GM20431 (cell line): ENCODE results near the gene WRNIP1.

Source experiments
- in situ Hi-C: fragments of 300-500 bp; cut with MseI, MboI; formaldehyde crosslinking; loops from one replicate; pipeline ENCODE4 v1.15.0; 2020; ENCODE audit warnings: low sequenced_read_pairs; ENCODE audit not compliant: unreplicated experiment

The WRNIP1 gene

DNA sequence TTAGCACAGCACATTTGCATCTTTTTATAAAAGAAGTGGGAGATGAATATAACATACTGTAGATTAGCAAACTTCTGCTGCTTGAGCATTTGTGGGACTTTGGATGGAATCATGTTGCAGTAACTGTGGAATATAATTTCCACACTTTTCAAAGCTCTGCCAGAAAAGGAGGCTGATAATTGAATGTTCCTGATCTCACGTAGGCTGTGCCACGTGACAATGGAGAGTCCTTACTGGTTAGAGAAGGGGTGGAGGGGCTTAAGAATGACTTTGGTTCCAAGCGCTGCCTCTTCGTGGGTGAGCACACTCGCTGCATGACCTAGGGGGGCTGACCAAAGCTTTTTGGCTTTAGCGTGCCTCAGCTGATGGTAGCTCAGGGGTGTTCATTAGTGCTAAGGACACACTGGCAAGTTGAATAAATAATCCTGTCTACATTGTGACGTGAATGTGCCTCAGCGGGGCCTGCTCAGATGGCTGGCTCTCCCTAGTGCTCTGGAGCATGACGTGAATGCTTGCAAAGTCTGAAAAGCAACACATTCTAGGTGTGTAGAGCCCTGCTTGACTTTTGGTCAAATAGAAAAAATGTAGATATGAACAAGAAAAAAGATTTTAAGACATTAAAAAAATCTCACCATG, 15.0 kb downstream of the WRNIP1 start:
- in situ Hi-C loops, result no loop called here

GRCh38 chr6:2781685-2782355, 16.6 kb downstream of the WRNIP1 start:
- in situ Hi-C loops, result no loop called here

- in situ Hi-C loops, result no loop called here
Observed at GRCh38 chr6:2782356-2782708, 17.1 kb downstream of the WRNIP1 start.

- in situ Hi-C loops, result no loop called here
Observed at GRCh38 chr6:2782825-2783187, 17.6 kb downstream of the WRNIP1 start.

DNA sequence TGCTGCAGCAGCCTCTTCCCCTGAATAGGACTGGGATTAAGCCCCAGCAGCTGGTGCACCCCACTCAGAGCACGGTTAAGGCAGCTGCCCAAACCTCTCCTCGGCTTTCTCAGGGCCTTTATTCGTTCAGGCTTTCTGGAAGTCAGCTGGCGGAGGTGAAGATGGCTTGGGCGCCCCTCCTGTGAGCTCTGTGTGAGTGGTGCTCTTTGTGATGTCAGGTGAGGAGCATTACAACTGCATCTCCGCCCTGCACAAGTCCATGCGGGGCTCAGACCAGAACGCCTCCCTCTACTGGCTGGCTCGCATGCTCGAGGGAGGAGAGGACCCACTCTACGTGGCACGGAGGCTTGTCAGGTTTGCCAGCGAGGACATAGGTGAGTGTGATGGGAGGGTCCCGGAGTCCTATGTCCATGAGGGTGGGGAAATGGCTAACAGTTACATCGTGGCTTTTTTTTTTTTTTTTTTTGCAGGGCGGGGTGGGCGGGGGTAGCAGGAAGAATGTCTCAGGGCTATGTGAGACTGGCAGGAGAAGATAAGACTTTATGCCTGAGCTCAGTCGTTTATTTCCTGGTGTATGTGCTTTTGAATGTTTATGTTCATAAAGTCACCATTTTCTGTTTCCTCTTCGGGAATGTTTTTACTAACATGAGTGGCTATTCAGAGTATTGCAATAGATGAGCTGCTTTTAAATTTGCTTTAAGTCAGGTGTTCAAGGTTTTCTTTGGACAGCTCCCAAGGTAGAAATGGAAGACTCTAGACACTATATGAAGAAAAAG, 18.2 kb downstream of the WRNIP1 start:
- in situ Hi-C loops, result no loop called here

DNA sequence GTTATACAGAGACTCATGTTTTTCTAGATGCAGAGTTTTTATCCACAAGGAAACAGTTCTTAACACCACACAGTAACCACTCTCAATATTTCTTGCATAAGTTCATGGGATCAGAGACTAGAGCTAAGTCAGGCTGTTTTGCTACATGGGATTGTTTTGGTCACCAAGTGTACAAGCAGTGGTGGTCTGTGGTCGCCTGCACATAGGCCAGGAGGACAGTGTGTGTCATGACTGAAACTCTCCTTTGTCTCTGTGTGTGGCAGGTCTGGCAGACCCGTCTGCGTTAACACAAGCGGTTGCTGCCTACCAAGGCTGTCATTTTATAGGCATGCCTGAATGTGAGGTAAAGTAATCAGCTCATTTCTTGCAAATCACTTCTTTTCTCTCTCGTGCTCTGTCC, 18.9 kb downstream of the WRNIP1 start:
- in situ Hi-C loops, result no loop called here

DNA sequence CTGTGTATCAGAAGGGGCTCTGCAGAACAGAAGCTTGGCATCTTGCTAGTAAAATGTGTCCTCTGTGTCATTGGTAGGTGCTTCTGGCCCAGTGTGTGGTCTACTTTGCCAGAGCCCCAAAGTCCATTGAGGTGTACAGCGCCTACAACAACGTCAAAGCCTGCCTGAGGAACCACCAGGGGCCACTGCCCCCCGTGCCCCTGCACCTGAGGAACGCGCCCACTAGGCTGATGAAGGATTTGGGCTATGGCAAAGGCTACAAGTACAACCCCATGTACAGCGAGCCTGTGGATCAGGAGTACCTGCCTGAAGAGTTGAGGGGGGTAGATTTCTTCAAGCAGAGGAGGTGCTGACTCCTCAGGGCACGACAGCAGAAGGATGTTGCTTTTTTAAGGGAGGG, 19.7 kb downstream of the WRNIP1 start:
- in situ Hi-C loops, result no loop called here

- in situ Hi-C loops, result no loop called here
Observed at GRCh38 chr6:2786269-2786668, 21.1 kb downstream of the WRNIP1 start.

GRCh38 chr6:2790588-2791449, 25.6 kb downstream of the WRNIP1 start:
- in situ Hi-C loops, result no loop called here

DNA sequence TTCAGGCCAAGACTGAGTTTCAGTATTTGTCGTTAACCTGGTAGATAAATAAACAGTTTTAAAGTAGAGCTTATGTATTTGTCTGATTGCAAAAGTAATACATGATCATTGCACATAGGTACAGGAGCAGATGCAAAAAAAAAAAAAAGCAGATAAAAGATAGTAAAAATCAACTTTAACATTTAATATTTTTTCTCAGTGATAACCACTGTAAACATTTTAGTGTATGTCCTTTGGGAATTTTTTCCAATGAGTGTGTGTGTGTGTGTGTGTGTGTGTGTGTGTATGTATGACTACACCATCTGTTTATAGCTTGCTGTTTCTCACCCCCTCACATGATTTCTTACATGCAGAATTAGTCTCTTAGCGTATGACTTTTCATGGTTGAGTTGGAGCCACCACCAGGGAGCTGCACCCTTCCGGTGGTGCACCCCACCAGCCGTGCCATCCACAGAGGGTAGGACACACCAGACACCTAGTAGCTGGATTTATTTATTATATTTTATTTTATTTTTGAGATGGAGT, 26.3 kb downstream of the WRNIP1 start:
- in situ Hi-C loops, result no loop called here

DNA sequence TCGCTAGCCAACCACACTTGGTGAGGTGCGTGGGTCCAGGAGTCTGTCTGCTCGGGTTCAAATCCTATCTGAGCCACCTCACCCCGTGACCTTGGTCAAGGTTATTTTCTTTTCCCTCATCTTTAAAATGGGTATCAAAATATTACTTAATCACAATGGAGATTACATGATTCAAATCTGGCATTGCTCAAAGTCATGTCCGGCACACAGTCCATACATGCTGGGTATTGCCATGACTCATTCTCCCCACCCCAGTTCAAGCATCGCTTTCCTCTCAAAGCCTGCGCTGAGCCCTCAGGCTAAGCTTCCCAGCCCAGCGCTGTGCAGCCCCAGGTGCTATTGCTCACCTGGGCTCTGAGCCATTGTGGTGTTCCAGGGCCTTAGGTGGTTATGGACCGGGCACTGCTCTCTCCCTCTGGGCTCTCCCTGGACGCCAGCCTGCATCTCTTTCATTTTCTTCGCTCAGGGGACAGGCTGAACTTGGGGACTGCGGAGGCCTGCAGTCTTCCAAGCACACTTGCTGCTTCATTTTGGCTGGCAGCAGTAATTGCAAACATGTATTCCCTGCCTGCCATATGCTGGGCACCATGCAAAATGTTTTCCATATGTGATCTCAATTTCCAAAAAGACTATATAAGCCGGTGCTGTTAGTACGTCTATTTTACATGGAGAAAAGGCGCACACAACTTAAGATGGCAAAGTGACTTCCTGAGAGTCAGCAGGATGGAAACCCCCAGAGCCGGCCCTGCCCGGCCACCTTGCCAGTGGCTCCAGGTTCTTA, 27.3 kb downstream of the WRNIP1 start:
- in situ Hi-C loops, result no loop called here

GRCh38 chr6:2793534-2794151, 28.4 kb downstream of the WRNIP1 start:
- in situ Hi-C loops, result no loop called here

- in situ Hi-C loops, result no loop called here
Observed at GRCh38 chr6:2794171-2794730, 29.1 kb downstream of the WRNIP1 start.

- in situ Hi-C loops, result no loop called here
Observed at GRCh38 chr6:2795162-2795561, 30.0 kb downstream of the WRNIP1 start.

DNA sequence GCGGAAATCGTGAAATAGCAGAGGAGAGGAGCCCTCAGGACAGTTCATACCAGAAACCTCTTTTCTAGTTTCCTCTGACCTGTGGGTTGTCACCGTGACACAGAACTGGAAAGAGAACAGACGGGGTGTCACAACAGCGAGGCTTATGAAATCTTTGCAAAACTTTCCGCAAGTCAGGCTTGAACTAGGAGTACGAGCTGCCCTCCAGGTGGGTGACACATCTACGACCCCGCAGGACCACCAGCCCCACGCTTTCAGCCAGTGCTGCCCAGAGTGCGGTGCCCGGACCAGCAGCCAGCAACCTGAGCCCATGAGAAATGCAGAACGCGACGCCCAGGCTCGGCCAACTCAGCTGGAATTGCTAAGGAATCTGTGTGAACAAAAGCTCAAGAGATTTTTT, 30.8 kb downstream of the WRNIP1 start:
- in situ Hi-C loops, result no loop called here

DNA sequence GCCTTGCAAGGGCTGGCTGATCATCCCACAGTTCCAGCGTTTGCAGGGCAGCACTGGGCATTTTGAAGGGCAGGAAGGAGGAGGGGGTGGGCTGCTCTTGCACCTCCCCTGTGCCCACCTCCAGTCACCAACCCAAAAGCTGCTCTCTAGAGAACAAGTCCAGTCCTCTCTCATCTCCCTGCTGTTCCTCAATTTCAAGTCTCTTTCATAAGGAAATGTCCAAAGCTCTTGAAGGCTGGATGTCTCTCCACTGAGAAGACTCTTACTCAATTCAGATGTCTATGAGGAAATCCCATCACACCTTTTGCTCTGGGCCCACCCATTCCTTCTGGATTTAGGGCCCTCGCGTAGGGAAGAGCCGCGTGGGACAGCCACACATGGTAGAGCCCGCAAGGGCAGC, 31.7 kb downstream of the WRNIP1 start:
- in situ Hi-C loops, result no loop called here

GRCh38 chr6:2797564-2798031, 32.4 kb downstream of the WRNIP1 start:
- in situ Hi-C loops, result no loop called here

GRCh38 chr6:2798586-2799134, 33.5 kb downstream of the WRNIP1 start:
- in situ Hi-C loops, result no loop called here
